CD14-positive monocyte (primary cell): ENCODE measurements around the gene MICU1. TPM values are rescaled to one million over a fixed set of nuclear protein-coding genes. Genes with fewer than 3 reads are reported as not detected.

ENCODE experiments used
- DNase-seq, 3 donors: peaks; one replicate each; pipeline ENCODE4 v3.0.0-alpha.2; 2011 to 2022
- H2AFZ ChIP-seq: 2 replicates; pipeline ENCODE4 v1.6.0; 2012; ENCODE audit warnings: mild to moderate bottlenecking, low read depth, low read length, inconsistent platforms; ENCODE audit not compliant: insufficient read depth, poor library complexity, severe bottlenecking
- H3K27ac ChIP-seq, 2 donors: 1 replicate in 1 of 2; 2 replicates in 1 of 2; pipeline ENCODE4 v1.5.1; 2012 to 2013; ENCODE audit warnings: low read length in 2 of 2, control low read depth in 1 of 2, inconsistent platforms in 1 of 2, low read depth in 1 of 2, mild to moderate bottlenecking in 1 of 2
- H3K27me3 ChIP-seq, 2 donors: one replicate each; pipeline versions ENCODE4 v1.6.0 to v1.6.1; 2011 to 2013; ENCODE audit warnings: low read length in 2 of 2; ENCODE audit not compliant: control insufficient read depth in 2 of 2, insufficient read depth in 2 of 2
- H3K36me3 ChIP-seq, 2 donors: replicated peaks in 1 of 2; 1 replicate in 1 of 2; 2 replicates in 1 of 2; pipeline versions ENCODE4 v1.5.1 to v1.6.1; 2012 to 2013; ENCODE audit warnings: low read length in 2 of 2, control low read depth in 1 of 2, inconsistent platforms in 1 of 2, mild to moderate bottlenecking in 1 of 2; ENCODE audit not compliant: insufficient read depth in 2 of 2, control insufficient read depth in 1 of 2
- H3K4me1 ChIP-seq, 2 donors: 1 replicate in 1 of 2; 2 replicates in 1 of 2; pipeline versions ENCODE4 v1.5.1 to v1.6.1; 2012 to 2013; ENCODE audit warnings: low read length in 2 of 2, control low read depth in 1 of 2, inconsistent platforms in 1 of 2, mild to moderate bottlenecking in 1 of 2, moderate library complexity in 1 of 2; ENCODE audit not compliant: insufficient read depth in 2 of 2, control insufficient read depth in 1 of 2
- H3K4me2 ChIP-seq: replicated peaks from 2 replicates; pipeline ENCODE3; 2012; ENCODE audit warnings: low read length, moderate library complexity, mild to moderate bottlenecking; ENCODE audit not compliant: poor library complexity, severe bottlenecking; ENCODE audit errors: extremely low read depth
- H3K4me3 ChIP-seq, 3 experiments: fragments of 200-600 bp in 1 of 3; sonication (generic) in 1 of 3; replicated peaks in 1 of 3; 1 replicate in 2 of 3; 2 replicates in 1 of 3; pipeline ENCODE4 v1.5.1; 2011 to 2013; ENCODE audit warnings: low read length in 3 of 3, mild to moderate bottlenecking in 3 of 3, control low read depth in 2 of 3, low read depth in 2 of 3, inconsistent platforms in 1 of 3, moderate library complexity in 1 of 3
- H3K79me2 ChIP-seq: 2 replicates; pipeline ENCODE4 v1.6.0; 2012; ENCODE audit warnings: mild to moderate bottlenecking, control low read depth, inconsistent platforms, low read length, moderate library complexity; ENCODE audit not compliant: insufficient read depth
- H3K9ac ChIP-seq: 2 replicates; pipeline ENCODE4 v1.6.0; 2017; ENCODE audit warnings: low read length, mild to moderate bottlenecking; ENCODE audit not compliant: insufficient read depth, poor library complexity, severe bottlenecking
- H3K9me3 ChIP-seq, 2 donors: replicated peaks in 1 of 2; 1 replicate in 1 of 2; 2 replicates in 1 of 2; pipeline versions ENCODE4 v1.5.1 to v1.6.1; 2012 to 2013; ENCODE audit warnings: low read length in 2 of 2, control low read depth in 1 of 2; ENCODE audit not compliant: control insufficient read depth in 1 of 2, insufficient read depth in 1 of 2
- H4K20me1 ChIP-seq: 2 replicates; pipeline ENCODE4 v1.6.0; 2012; ENCODE audit warnings: mild to moderate bottlenecking, low read length, control low read depth, moderate library complexity; ENCODE audit not compliant: insufficient read depth
- H3K27ac Mint-ChIP-seq, 7 donors: one replicate each; pipeline ENCODE4 v1.8.0; 2020; ENCODE audit warnings: mild to moderate bottlenecking in 7 of 7, mixed read lengths in 7 of 7, moderate library complexity in 6 of 7, inconsistent platforms in 2 of 7
- H3K27me3 Mint-ChIP-seq, 3 donors: one replicate each; pipeline ENCODE4 v1.8.0; 2021 to 2022; ENCODE audit warnings: low read depth in 3 of 3, mild to moderate bottlenecking in 3 of 3, mixed read lengths in 3 of 3, moderate library complexity in 3 of 3, inconsistent platforms in 1 of 3
- H3K36me3 Mint-ChIP-seq, 2 donors: one replicate each; pipeline ENCODE4 v1.8.0; 2020; ENCODE audit warnings: mixed read lengths in 2 of 2, inconsistent platforms in 1 of 2, mild to moderate bottlenecking in 1 of 2
- H3K4me1 Mint-ChIP-seq: one replicate; pipeline ENCODE4 v1.8.0; 2020; ENCODE audit warnings: mild to moderate bottlenecking, mixed read lengths
- H3K4me3 Mint-ChIP-seq, 2 donors: one replicate each; pipeline ENCODE4 v1.8.0; 2020; ENCODE audit warnings: mild to moderate bottlenecking in 2 of 2, mixed read lengths in 2 of 2, moderate library complexity in 1 of 2
- H3K9me3 Mint-ChIP-seq, 7 donors: one replicate each; pipeline ENCODE4 v1.8.0; 2020 to 2022; ENCODE audit warnings: mixed read lengths in 7 of 7, mild to moderate bottlenecking in 6 of 7, moderate library complexity in 6 of 7, inconsistent platforms in 2 of 7
- WGBS: methylation state at CpG from one replicate; pipeline ENCODE4 v1.1.5; 2013; ENCODE audit warnings: missing lambda C conversion rate; ENCODE audit not compliant: insufficient coverage; 5-methylcytosine and 5-hydroxymethylcytosine counted together
- intact Hi-C, 2 donors: fragments of 100-400 bp; cut with micrococcal nuclease; formaldehyde crosslinking; loops; one replicate each; pipeline versions ENCODE4 v1.15.0 to v1.15.1; 2023
- polyA plus RNA-seq, 3 donors: library from polyadenylated mRNA; depleted of rRNA in 1 of 3; unstranded in 2 of 3; stranded (reverse) in 1 of 3; fragments of 300-500 nt in 2 of 3; fragments of >200 nt in 1 of 3; fragmentation: Illumina TruSeq in 2 of 3; gene quantifications; 1 replicate in 2 of 3; 2 replicates in 1 of 3; pipeline ENCODE4 v1.2.3, GENCODE V29; 2012 to 2021
- TF ChIP-seq, protein P1 (sequence below): fragments of 200-600 bp; IDR thresholded peaks from one replicate; pipeline ENCODE4 v1.8.0; 2022; ENCODE audit warnings: antibody characterized with exemption, mild to moderate bottlenecking

The MICU1 gene
- polyA plus RNA-seq, 3 donors, result 51.1 to 76.4 (median 51.7) TPM

DNA sequence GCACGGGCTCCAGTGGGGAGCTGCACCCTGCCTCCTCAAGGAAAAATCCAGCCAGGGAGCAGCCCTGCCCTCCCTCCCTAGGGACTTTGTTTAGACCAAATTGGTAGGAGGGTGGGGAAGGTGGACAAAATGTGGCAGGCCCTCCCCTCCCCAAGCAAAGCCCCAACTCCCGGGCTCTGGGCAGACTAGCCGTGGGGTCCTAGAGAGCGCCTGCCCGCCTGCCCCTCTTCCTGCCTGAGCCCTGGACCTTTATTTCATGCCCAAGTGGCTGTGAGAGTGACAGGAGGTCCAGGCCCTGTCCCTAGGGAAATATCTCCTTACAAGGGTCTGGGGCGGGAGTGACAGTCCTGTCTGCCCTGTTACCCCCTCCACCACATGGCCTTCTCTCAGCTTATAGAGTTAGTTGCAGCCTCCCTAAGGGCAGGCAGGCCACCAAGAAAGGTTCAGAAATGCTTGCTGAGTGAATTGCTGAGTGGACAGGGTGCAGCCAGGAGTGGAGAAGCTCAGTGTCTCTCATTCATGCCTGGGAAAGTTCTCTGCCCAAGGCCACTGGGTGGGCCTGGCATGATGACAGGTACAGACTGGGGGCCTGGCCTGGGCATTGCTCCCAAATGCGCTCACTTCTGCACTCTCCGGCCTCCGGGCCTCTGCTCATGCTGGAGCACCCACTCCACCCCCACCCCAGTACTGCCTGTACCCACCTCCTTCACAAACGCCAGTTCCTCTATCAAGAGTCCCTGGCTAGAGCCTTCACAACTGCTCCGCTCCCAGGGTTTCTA is 296.4 kb downstream of the MICU1 start:
- peaks cover 0 to 8% (median 0%) of the 10 kb centered on the region in 7 donors for H3K9me3 Mint-ChIP-seq
- no peak overlapping the region for H3K9ac ChIP-seq
- H3K27me3 ChIP-seq, result no peaks in the 10 kb centered on the region
- 37% methylated on average over 7 of the region's 11 CpGs for WGBS
- no peaks in the 10 kb centered on the region for H4K20me1 ChIP-seq
- no peaks in the 10 kb centered on the region for H3K79me2 ChIP-seq
- H3K27me3 Mint-ChIP-seq, result peaks cover 0 to 11% (median 5%) of the 10 kb centered on the region in 3 donors
- H3K36me3 ChIP-seq, result peaks cover 6 to 10% of the 10 kb centered on the region in 2 donors
- H3K4me3 Mint-ChIP-seq, result peak overlapping the region in 1 of 2 donors; percentile 46
- H3K27ac ChIP-seq, result no peak overlapping the region
- H2AFZ ChIP-seq, result no peak overlapping the region
- intact Hi-C loops, result loop anchor here (5.0 to 10.0 kb wide), 3 partner anchors 32 to 195 kb away; partner anchors contain the start of gene DDIT4 (in 1 of the 2)
- DNase-seq, result peak in 2 of 3 donors; percentile 34 to 37
- peak overlapping the region in 5 of 7 donors; percentile 24 to 96 (median 72) for H3K27ac Mint-ChIP-seq
- H3K4me1 Mint-ChIP-seq, result peaks cover 81% of the 10 kb centered on the region
- H3K4me2 ChIP-seq, result no peak overlapping the region
- TF ChIP-seq, protein P1, sequence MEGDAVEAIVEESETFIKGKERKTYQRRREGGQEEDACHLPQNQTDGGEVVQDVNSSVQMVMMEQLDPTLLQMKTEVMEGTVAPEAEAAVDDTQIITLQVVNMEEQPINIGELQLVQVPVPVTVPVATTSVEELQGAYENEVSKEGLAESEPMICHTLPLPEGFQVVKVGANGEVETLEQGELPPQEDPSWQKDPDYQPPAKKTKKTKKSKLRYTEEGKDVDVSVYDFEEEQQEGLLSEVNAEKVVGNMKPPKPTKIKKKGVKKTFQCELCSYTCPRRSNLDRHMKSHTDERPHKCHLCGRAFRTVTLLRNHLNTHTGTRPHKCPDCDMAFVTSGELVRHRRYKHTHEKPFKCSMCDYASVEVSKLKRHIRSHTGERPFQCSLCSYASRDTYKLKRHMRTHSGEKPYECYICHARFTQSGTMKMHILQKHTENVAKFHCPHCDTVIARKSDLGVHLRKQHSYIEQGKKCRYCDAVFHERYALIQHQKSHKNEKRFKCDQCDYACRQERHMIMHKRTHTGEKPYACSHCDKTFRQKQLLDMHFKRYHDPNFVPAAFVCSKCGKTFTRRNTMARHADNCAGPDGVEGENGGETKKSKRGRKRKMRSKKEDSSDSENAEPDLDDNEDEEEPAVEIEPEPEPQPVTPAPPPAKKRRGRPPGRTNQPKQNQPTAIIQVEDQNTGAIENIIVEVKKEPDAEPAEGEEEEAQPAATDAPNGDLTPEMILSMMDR, result no peak
- H3K4me3 ChIP-seq, result no peak overlapping the region
- H3K36me3 Mint-ChIP-seq, result peaks cover 13 to 16% of the 10 kb centered on the region in 2 donors
- peaks cover 74 to 76% of the 10 kb centered on the region in 2 donors for H3K4me1 ChIP-seq
- H3K9me3 ChIP-seq, result no peaks in the 10 kb centered on the region

DNA sequence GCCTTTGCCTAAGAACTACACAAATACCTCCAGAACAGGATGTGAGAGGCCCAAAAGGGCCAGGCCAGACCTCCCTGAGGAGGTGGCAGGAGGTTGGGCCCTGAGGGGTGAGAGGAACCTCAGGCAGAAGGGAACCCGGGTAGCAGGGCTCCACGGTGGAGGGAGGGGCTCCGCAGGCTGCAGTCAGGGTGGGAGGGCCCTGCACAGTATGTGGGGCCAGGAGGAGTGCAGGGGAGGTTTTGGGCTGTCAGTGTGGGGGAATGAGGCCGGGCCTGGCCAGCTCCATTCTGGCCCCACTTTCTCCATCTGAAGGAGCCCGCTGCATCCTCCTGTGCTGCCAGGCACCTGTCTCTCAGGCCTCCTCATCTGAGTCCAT is 297.1 kb downstream of the MICU1 start:
- Mint-ChIP-seq H3K9me3 (peaks cover 0 to 8% (median 0%) of the 10 kb centered on the region in 7 donors), H3K4me1 (peaks cover 81% of the 10 kb centered on the region), H3K4me3 (no peak overlapping the region), H3K36me3 (peaks cover 6 to 10% of the 10 kb centered on the region in 2 donors), H3K27ac (peak overlapping the region in 1 of 7 donors; percentile 36), H3K27me3 (peaks cover 0 to 11% (median 5%) of the 10 kb centered on the region in 3 donors)
- no peaks in the 10 kb centered on the region for H3K79me2 ChIP-seq
- no peaks in the 10 kb centered on the region for H3K27me3 ChIP-seq
- no peak for DNase-seq
- no peak overlapping the region for H3K4me3 ChIP-seq
- H3K27ac ChIP-seq, result no peak overlapping the region
- H2AFZ ChIP-seq, result no peak overlapping the region
- H3K9me3 ChIP-seq, result no peaks in the 10 kb centered on the region
- H3K4me2 ChIP-seq, result no peak overlapping the region
- peaks cover 5% of the 10 kb centered on the region in 2 donors for H3K36me3 ChIP-seq
- peaks cover 75 to 76% of the 10 kb centered on the region in 2 donors for H3K4me1 ChIP-seq
- WGBS, result 39% methylated on average over 5 of the region's 5 CpGs
- intact Hi-C loops, result no loop called here
- H4K20me1 ChIP-seq, result no peaks in the 10 kb centered on the region
- no peak overlapping the region for H3K9ac ChIP-seq
- TF ChIP-seq, protein P1, result no peak
